LNCaP clone FGC (cell line): ENCODE data around the gene GREM2.

Experiments
- DNase-seq: peaks from one replicate; pipeline ENCODE4 v3.0.0-alpha.2; 2011; ENCODE audit warnings: low read depth
- H3K4me3 ChIP-seq: 2 replicates; pipeline ENCODE4 v1.5.1; 2011; ENCODE audit warnings: mild to moderate bottlenecking, low read depth, low read length, control low read depth
- TF ChIP-seq, protein P1 (sequence below): IDR thresholded peaks from 2 replicates; pipeline ENCODE4 v1.5.1; 2012; ENCODE audit warnings: mild to moderate bottlenecking; ENCODE audit not compliant: control insufficient read depth, insufficient read depth; ENCODE audit errors: extremely low read depth

The GREM2 gene

DNA sequence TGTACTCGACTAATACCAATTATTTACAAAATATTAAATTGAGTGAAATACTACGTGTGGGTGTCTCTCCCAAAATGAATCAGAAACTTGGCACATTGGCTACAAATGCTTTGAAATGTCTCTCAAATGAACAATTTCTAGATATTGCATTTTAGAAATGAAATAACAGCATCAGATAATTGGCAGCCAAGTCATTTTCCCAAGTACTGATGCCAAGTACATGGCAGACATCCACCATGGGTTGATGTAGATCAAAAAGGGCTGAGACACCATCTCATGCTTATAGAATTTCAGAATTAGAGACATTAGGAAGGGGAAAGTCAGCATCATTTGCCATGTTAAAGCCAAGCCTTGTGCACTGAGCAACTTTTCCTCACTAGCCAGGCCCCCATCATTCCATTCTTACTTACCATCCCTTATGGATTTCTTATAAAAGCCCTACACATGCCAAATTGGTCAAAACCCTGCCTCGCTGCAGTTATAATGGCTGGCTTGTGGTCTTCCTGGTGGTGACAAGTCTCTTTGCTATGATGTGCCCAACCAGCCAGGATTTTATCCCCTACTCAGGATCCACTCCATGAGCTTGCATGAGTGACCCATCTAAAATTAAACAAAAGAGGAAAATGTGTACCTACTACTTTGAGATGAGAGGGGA is 73.1 kb downstream of the GREM2 start:
- no peak overlapping the region for H3K4me3 ChIP-seq
- TF ChIP-seq, protein P1, sequence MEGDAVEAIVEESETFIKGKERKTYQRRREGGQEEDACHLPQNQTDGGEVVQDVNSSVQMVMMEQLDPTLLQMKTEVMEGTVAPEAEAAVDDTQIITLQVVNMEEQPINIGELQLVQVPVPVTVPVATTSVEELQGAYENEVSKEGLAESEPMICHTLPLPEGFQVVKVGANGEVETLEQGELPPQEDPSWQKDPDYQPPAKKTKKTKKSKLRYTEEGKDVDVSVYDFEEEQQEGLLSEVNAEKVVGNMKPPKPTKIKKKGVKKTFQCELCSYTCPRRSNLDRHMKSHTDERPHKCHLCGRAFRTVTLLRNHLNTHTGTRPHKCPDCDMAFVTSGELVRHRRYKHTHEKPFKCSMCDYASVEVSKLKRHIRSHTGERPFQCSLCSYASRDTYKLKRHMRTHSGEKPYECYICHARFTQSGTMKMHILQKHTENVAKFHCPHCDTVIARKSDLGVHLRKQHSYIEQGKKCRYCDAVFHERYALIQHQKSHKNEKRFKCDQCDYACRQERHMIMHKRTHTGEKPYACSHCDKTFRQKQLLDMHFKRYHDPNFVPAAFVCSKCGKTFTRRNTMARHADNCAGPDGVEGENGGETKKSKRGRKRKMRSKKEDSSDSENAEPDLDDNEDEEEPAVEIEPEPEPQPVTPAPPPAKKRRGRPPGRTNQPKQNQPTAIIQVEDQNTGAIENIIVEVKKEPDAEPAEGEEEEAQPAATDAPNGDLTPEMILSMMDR = no peak
- no peak for DNase-seq

DNA sequence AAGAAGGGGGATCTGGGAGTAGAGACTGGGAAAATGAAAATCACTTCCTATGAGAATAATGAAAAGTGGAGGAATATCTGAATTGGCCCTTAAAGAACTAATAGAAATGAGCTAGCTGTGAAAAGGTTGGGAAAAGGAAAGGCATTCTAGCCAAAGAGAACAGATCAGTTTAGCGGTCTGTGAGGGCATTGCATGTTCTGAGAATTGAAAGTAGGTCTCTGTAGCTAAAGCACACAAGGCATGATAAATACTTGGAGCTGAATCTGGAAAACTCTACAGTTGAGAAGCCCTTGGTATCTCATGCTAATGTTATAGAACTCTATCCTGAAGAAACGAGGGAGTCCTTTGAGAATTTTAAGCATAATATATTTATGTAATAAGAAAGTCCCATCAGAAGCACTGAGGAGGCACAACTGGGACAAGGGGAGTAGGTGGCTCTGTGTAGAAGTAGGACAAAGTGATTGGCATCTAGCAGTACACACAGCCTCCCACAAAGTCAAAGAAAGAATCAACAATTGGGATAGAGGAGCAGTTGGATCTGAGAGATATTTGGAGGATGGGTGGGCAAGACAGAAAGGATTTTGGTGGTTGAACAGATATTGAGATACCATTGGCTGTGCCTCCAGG is 78.7 kb downstream of the GREM2 start:
- TF ChIP-seq, protein P1 = no peak
- DNase-seq = no peak
- H3K4me3 ChIP-seq = no peak overlapping the region

DNA sequence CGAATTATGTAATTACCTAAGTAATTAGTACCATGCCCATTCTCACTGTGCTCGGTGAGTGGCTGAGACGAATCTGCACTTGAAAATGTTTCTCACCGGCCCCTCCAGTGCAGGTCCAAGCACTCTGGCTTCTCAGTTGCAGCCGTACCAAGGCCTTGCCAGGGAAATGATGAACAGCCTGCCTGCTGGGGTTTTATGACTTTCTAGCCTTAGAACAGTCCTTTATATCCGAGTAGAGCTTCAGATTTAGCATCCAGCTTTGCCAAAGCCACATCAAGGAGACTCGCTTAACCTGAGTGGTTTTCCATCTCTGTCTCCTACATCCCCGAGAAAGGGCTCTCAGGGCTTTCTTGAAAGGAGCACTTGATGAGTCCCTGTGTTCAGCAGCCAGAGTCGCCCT is 83.4 kb downstream of the GREM2 start:
- DNase-seq = no peak
- TF ChIP-seq, protein P1 = no peak

DNA sequence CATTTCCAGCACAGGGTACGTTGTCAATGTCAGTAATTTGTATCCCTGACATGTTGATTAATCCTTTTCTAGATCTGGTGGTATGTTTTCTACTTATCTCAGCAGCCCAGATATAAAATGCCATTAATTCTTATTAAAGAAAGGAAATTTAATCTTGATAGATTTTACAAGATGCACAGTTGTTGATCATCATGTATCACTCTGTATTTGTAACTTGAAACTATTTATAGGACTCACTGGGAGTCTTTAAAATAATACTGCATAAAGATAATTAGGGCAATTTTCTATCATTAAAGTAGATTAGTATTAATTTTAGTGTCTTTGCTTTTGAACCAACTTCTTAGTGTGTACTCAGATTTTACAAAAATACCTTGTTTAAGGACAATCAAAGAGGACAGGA is 84.9 kb downstream of the GREM2 start:
- no peak overlapping the region for H3K4me3 ChIP-seq
- DNase-seq = no peak
- TF ChIP-seq, protein P1 = no peak

More for the DNA sequence above, 83.4 kb downstream of the GREM2 start:
- H3K4me3 ChIP-seq = no peak overlapping the region

DNA sequence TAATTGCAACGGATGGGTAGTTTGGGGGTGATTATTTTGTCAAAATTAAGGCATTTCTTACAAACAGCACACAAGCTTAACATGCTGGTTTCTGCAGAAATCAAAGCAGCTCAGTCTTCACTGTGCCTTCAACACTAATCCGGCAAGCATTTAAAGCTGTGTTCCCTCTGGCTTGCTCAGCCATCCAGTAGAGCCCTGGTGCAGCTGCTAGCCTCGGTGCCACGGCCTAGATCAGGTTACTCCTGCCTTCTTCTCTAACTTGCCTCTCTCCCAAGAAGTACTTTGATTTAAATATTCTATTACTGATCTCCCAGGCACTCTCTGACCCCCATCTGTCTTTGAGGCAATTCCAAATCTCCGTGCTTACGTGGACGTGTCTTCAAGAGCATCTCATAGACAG is 85.6 kb downstream of the GREM2 start:
- H3K4me3 ChIP-seq = no peak overlapping the region
- TF ChIP-seq, protein P1 = no peak
- DNase-seq = no peak

DNA sequence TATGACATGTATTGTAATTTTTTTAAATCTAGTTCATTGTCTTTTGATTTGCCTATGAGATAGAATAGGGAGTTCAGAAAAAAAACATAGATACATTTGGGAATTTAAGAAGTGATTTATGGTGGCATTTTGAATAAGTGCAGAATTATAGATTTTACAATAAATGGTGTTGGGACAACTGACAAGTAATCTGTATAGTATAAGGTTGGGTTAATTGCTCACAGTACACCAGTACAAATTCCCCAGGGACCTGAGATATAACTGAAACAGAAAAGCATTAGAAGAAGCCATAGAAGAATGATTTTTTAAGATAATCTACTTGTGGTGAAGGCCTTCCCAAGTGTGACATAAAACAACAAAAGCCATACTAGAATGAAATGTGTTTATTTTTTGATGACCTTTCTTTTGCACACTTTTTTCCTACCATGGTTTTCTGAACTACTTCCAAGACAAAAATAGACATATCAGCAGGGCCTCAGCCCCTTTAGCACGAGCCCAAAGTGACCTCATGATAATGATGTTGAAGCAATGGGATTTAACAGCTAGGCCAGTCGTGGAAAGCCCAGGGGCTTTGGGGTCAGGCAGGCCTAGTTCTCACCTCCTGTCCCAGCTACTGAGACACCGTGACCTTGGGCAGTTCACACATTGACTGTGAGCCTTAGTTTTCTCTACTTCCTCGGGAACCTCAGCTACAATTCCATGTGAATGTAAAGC is 87.4 kb downstream of the GREM2 start:
- TF ChIP-seq, protein P1 = no peak
- DNase-seq = no peak
- H3K4me3 ChIP-seq = no peak overlapping the region
